Fibroblast of mammary gland (primary cell): ENCODE measurements around the gene TMOD1.
"Not testable (repeated sequence)": the region's sequence is repeated elsewhere in the genome, so short reads cannot be mapped to it uniquely, and the experiment has no call there.

ENCODE experiments used
- DNase-seq: peaks from one replicate; pipeline ENCODE4 v3.0.0-alpha.2; 2010; ENCODE audit warnings: low read depth
- H3K4me3 ChIP-seq: 2 replicates; pipeline ENCODE4 v1.5.1; 2011; ENCODE audit warnings: low read depth, mild to moderate bottlenecking, low read length, moderate library complexity; ENCODE audit not compliant: control insufficient read depth
- TF ChIP-seq, protein P1 (sequence below): conservative IDR thresholded peaks from 2 replicates; pipeline ENCODE4 v1.5.1; 2011; ENCODE audit warnings: low read depth, low read length, inconsistent platforms; ENCODE audit not compliant: control insufficient read depth, insufficient read depth

The TMOD1 gene

DNA sequence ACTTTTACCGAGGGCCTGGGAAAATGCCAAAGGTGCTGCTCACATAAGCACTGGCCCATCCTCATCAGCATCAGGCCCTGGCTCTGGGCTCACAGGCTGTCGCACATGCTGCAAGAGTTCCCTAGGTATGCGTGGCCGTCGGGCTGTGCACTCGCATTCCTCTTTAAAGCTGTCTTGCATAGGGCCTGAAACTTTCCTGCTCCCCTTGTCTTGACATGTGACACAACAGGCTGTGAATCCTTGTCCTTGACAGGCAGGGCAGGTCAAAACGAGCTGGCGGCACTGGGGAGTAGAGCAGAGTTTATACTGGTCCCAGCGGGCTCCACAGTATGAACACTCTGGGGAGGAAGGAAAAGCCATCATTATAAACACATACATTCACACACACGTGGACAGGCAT lies 101.0 kb downstream of the TMOD1 start:
- no peak for DNase-seq
- no peak overlapping the region for H3K4me3 ChIP-seq
- TF ChIP-seq, protein P1, sequence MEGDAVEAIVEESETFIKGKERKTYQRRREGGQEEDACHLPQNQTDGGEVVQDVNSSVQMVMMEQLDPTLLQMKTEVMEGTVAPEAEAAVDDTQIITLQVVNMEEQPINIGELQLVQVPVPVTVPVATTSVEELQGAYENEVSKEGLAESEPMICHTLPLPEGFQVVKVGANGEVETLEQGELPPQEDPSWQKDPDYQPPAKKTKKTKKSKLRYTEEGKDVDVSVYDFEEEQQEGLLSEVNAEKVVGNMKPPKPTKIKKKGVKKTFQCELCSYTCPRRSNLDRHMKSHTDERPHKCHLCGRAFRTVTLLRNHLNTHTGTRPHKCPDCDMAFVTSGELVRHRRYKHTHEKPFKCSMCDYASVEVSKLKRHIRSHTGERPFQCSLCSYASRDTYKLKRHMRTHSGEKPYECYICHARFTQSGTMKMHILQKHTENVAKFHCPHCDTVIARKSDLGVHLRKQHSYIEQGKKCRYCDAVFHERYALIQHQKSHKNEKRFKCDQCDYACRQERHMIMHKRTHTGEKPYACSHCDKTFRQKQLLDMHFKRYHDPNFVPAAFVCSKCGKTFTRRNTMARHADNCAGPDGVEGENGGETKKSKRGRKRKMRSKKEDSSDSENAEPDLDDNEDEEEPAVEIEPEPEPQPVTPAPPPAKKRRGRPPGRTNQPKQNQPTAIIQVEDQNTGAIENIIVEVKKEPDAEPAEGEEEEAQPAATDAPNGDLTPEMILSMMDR = no peak

DNA sequence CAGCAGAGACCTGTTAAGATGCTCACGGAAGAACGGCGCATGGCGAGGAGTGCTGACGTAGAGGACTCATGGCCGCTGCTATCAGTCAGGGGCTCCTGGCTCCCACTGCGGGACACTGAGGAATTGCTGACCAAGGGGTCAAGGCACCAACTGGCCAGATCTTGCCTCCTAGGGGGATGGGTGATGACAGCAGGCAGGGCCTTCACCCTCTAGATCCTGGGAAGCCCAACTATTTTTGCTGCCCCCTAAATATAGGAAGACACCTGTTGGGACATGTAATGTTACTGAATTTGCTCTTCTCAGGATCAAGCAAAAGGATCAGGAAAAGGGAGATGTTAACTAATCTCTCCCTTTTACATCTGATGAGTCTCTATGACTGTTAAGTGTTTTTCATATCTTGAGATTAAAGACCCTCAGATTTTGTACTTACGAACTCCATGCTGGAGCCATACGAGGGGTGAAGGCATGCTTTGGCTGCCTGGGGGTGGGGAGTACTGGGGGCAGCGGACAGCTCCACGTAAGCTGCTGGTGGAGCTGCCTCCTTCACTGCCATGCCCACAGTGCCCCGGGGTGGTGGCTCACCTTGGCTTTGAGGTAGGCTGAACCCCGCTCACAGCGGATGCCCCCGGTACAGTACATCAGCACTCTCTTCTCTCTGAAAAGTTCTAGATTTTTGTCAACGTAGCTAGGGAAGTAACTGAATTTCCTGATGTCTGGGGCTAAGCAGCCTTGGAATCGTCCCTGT lies 103.6 kb downstream of the TMOD1 start:
- TF ChIP-seq, protein P1 = no peak
- DNase-seq = no peak
- H3K4me3 ChIP-seq = no peak overlapping the region

DNA sequence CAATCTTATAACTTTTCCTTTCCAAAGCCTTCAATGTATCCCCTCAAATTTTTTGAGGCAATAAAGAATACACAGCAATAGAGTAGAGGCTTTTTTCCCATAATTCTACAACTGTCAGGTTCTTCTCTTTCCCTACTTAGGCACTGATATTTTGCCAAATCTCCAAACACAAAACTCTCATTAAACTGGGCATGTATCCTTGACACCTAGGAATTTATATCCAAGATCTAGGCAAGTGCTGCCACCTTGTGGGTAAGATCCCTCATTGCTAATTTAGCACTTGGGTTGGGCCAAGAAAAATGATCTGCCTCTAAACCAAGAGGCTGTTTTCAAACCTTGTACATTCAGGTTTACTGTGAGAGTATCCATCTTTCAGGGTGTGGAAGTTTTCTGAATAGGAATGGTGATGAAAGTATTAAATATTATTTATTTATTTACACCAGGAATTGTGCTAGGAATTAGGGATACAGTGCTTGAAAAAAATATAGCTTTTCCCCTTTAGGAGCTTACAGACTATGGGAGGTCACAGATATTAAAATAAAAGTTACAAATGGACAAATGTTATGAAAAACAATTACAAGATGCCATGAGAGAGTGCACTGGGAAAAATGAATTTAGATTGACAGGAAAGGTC lies 114.1 kb downstream of the TMOD1 start:
- TF ChIP-seq, protein P1 = peak; percentile 89
- no peak overlapping the region for H3K4me3 ChIP-seq
- DNase-seq = peak; percentile 63

DNA sequence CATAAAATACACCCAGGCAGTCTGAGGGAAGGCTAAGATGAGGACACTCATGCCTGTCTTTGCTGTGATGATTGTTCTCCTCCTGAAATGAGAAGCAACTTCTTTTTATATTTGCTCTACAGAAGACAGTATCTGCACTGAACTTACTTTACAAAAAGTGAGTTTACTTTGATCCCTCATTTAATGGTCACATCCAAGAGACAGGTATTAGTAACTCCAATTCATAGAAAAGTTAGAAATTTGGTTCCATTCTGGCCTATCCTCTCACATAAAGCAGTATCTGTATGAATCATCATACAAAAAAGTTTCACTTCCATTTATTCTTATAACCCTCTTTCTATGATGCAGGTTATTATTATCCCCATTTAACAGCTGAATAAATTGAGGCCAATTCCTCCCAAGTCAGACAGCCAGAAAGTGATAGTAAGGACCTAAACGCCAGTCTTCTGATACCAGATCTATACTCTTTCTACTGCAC lies 116.5 kb downstream of the TMOD1 start:
- DNase-seq = no peak
- H3K4me3 ChIP-seq = no peak overlapping the region
- TF ChIP-seq, protein P1 = no peak

DNA sequence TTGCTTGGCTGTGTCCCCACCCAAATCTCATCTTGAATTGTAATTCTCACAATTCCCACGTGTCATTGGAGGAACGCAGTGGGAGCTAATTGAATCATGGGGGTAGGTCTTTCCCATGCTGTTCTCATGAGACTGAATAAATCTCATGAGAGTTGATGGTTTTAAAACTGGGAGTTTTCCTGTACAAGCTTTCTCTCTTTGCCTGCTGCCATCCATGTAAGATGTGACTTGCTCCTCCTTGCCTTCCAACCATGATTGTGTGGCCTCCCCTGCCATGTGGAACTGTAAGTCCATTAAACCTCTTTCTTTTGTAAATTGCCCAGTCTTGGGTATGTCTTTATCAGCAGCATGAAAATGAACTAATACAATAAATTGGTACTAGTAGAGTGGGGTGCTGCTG lies 118.6 kb downstream of the TMOD1 start:
- not testable (repeated sequence) for H3K4me3 ChIP-seq, DNase-seq

DNA sequence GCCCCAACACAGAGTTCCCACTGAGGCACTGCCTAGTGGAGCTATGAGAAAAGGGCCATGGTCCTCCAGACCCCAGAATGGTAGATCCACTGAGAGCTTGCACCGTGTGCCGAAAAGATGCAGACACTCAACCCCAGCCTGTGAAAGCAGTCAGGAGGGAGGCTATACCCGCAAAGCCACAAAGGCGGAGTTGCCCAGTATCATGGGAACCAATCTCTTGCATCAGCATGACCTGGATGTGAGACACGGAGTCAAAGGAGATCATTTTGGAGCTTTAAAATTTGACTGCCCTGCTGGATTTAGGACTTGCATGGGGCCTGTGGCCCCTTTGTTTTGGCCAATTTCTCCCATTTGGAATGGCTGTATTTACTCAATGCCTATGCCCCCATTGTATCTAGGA lies 121.0 kb downstream of the TMOD1 start:
- H3K4me3 ChIP-seq, DNase-seq: not testable (repeated sequence)

DNA sequence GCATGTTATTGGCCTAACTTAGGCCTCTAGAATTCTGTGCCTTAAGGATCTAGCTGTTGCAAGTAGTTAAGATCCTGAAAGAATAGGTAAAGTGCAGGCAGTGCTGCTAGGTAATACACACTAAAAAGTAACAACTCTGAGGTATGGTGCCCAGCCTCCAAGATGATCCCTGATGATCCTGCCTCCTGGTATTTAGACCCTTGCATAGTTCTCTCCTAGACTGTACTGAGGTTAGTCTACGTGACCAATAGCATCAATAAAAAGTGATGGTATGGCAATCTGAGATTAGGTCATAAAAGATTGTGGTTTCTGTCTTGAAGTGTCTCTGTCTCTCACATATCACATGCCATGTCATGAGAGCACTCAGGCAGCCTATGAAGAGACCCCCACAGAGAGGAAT lies 122.5 kb downstream of the TMOD1 start:
- no peak for DNase-seq
- TF ChIP-seq, protein P1 = no peak
- H3K4me3 ChIP-seq = no peak overlapping the region
